PFSK-1 (cell line): Measurements from ENCODE around the gene KIAA1755.

Experiments
- POLR2AphosphoS5 ChIP-seq: IDR thresholded peaks from 2 replicates; pipeline ENCODE4 v1.6.1; 2012; ENCODE audit warnings: low read depth, mild to moderate bottlenecking, control low read depth, low read length, moderate library complexity
- TAF1 ChIP-seq: IDR thresholded peaks from 2 replicates; pipeline ENCODE4 v1.6.1; 2012; ENCODE audit warnings: low read length, control low read depth, borderline replicate concordance; ENCODE audit not compliant: insufficient read depth

- TF ChIP-seq TAF1, result no peak
- no peak for TF ChIP-seq POLR2AphosphoS5
Measured at GRCh38 chr20:38211200-38212097, 49.1 kb downstream of the KIAA1755 start.
